Naive thymus-derived CD8-positive, alpha-beta T cell (primary cell): ENCODE data around the gene EML3. TPM values are rescaled to one million over a fixed set of nuclear protein-coding genes. Genes with fewer than 3 reads are reported as not detected.
"Not testable (repeated sequence)": the region's sequence is repeated elsewhere in the genome, so short reads cannot be mapped to it uniquely, and the experiment has no call there.

Source experiments
- ATAC-seq, 2 donors: fragments of 150-1000 bp; cut with Tn5 transposase in 1 of 2; sonication (Bioruptor Pico), chemical (Tn5 transposase) in 1 of 2; 1 replicate in 1 of 2; 2 replicates in 1 of 2; pipeline ENCODE4 v1.10.0; 2021; ENCODE audit warnings: mild to moderate bottlenecking in 2 of 2, moderate library complexity in 2 of 2
- POLR2A ChIA-PET: fragments of 350-600 bp; sonication (Branson Sonifier 250); formaldehyde crosslinking; loops from one replicate; lab custom pipeline; 2021; ENCODE audit warnings: antibody characterized with exemption; lab: Charles Lee
- DNase-seq, 10 donors: peaks; one replicate each; pipeline versions ENCODE4 v3.0.0 to v3.0.0-alpha.2; 2020 to 2022
- H3K27ac Mint-ChIP-seq, 10 donors: one replicate each; pipeline ENCODE4 v1.8.0; 2020 to 2022; ENCODE audit warnings: mild to moderate bottlenecking in 10 of 10, mixed read lengths in 10 of 10, moderate library complexity in 4 of 10, inconsistent platforms in 1 of 10
- H3K27me3 Mint-ChIP-seq, 5 donors: one replicate each; pipeline ENCODE4 v1.8.0; 2021 to 2022; ENCODE audit warnings: mixed read lengths in 5 of 5
- H3K36me3 Mint-ChIP-seq, 3 donors: one replicate each; pipeline ENCODE4 v1.8.0; 2020 to 2022; ENCODE audit warnings: mixed read lengths in 3 of 3, mild to moderate bottlenecking in 2 of 3, inconsistent platforms in 1 of 3
- H3K4me1 Mint-ChIP-seq, 4 donors: one replicate each; pipeline ENCODE4 v1.8.0; 2021 to 2022; ENCODE audit warnings: mixed read lengths in 4 of 4
- H3K4me3 Mint-ChIP-seq, 10 donors: one replicate each; pipeline ENCODE4 v1.8.0; 2020 to 2022; ENCODE audit warnings: mild to moderate bottlenecking in 10 of 10, mixed read lengths in 10 of 10, moderate library complexity in 6 of 10, inconsistent platforms in 1 of 10
- H3K9me3 Mint-ChIP-seq, 9 donors: one replicate each; pipeline ENCODE4 v1.8.0; 2020 to 2022; ENCODE audit warnings: mixed read lengths in 9 of 9, mild to moderate bottlenecking in 3 of 9, inconsistent platforms in 1 of 9, moderate library complexity in 1 of 9
- polyA plus RNA-seq, 3 donors: library from polyadenylated mRNA; unstranded; fragments of 300-500 nt; fragmentation: Illumina TruSeq; gene quantifications; one replicate each; pipeline ENCODE4 v1.2.3, GENCODE V29; 2021
- total RNA-seq, 8 experiments: library from RNA in 2 of 8; stranded (reverse) in 2 of 8; gene quantifications; one replicate each; pipeline ENCODE4 v1.2.3 and lab custom pipeline; 2021 to 2026

The EML3 gene, protein sequence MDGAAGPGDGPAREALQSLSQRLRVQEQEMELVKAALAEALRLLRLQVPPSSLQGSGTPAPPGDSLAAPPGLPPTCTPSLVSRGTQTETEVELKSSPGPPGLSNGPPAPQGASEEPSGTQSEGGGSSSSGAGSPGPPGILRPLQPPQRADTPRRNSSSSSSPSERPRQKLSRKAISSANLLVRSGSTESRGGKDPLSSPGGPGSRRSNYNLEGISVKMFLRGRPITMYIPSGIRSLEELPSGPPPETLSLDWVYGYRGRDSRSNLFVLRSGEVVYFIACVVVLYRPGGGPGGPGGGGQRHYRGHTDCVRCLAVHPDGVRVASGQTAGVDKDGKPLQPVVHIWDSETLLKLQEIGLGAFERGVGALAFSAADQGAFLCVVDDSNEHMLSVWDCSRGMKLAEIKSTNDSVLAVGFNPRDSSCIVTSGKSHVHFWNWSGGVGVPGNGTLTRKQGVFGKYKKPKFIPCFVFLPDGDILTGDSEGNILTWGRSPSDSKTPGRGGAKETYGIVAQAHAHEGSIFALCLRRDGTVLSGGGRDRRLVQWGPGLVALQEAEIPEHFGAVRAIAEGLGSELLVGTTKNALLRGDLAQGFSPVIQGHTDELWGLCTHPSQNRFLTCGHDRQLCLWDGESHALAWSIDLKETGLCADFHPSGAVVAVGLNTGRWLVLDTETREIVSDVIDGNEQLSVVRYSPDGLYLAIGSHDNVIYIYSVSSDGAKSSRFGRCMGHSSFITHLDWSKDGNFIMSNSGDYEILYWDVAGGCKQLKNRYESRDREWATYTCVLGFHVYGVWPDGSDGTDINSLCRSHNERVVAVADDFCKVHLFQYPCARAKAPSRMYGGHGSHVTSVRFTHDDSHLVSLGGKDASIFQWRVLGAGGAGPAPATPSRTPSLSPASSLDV
- total RNA-seq: 100 to 1,000 TPM; 251 to 255 TPM
- polyA plus RNA-seq: 10 to 100 TPM; 14.8 to 23.7 (median 15.7) TPM
- total RNA-seq (lab: John Stamatoyannopoulos, UW): 122 to 432 (median 194) reads per million in 6 experiments

DNA sequence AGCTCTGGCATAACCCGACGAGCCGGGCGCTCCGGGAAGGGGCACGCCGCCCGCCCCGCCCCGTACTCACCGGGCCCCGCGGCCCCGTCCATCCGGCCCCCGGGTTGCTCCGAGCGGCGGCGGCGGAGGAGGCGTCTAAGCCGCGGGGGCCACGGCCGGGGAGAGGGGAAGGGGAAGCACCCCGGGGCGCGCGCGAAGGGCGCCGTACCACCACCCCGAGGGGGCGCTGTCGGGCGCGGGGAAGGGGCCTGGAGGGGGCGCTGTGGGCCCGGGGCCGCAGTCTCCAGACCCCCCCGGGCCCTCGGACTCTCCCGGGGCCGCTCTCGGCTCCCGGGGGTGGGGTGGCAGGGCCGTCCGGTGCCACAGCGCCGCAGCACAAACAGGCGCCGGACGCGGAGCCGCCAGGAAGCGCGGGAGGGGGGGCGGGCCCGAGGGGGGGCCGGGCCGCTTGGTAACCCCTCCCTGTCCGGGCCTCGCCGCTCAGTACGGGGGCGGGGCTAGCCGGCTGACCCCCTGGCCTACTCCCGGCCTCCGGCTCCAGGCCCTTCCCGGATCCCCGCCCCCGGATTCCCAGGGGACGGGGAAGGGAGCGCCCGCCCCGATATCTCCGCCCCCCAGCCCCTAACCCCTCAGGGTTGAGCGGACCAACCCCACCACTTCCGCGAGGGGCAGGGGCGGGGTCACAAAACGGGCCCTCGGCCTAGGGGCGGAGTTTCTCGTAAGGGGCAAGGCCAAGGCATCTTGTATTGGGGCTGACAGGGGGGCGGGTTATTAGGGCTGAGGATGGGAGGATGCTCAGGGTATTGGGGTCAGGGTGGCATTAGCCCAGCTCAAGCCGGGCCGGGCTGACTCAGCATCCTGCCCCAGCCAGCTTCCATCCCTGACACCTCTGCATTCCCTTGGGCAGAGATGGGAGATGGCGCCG lies at the start of gene EML3, which contains the start of gene ROM1:
TSS of gene EML3 (minus strand) at position 410 of the 925 bp plus-strand sequence. CDS start at position 92, 318 bp downstream.
TSS of gene ROM1 (plus strand) at position 892 of the 925 bp plus-strand sequence. CDS start at position 917, 25 bp downstream.
- DNase-seq: peak; percentile 79 to 94 (median 88)
- Mint-ChIP-seq H3K9me3 (no peaks in the 10 kb centered on the region), H3K27ac (peak within 1 kb of the TSS; percentile 96 to 99 (median 98)), H3K36me3 (peaks cover 0 to 31% (median 7%) of the 10 kb centered on the region in 3 donors), H3K27me3 (no peaks in the 10 kb centered on the region), H3K4me1 (peaks cover 32 to 59% (median 57%) of the 10 kb centered on the region in 4 donors), H3K4me3 (peak within 1 kb of the TSS; percentile 91 to 98 (median 94))
- POLR2A ChIA-PET: interaction anchor here (0.6 to 8.0 kb wide), 23 partner anchors 9 to 269 kb away, joined by 3 to 96 read pairs (median 7); partner anchors contain the start of genes B3GAT3, BSCL2, C11orf98 and CSKMT
- ATAC-seq: peak; percentile 74 to 78

DNA sequence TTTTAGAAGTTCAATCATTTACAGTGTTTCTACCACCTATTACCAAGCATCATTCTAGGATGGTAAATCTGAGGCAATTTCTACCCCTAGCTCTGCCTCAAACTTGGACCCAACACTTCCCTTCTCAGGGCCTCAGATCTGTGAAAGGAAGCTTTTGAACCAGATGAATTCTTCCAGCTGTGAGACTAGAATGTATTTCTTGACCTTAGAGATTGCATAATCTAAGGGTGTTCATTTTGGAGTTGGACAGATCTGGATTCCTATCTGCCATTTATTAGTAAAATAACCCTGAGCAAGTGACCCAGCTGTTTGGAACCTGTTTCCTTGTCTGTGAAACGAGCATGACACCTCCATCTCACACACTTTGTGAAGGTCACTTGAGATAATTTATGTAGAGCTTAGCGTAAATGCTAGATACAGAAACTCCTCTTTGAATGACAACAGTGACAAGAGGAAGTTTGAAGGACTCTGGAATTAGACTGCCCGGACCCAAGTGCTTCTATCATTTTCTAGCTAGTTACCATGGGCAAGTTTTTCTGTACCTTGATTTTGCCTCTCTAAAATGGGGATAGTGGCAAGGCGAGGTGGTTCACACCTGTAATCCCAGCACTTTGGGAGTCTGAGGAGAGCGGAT lies 44.3 kb upstream of the EML3 start:
- no peaks in the 10 kb centered on the region for H3K27me3 Mint-ChIP-seq
- no peak for ATAC-seq
- peak overlapping the region in 1 of 10 donors; percentile 31 for H3K27ac Mint-ChIP-seq
- peaks cover 10 to 17% (median 15%) of the 10 kb centered on the region in 4 donors for H3K4me1 Mint-ChIP-seq
- no peak for DNase-seq
- peaks cover 0 to 8% (median 0%) of the 10 kb centered on the region in 3 donors for H3K36me3 Mint-ChIP-seq
- peaks cover 0 to 2% (median 0%) of the 10 kb centered on the region in 9 donors for H3K9me3 Mint-ChIP-seq
- POLR2A ChIA-PET: interaction anchor here (1.3 to 19.9 kb wide), 4 partner anchors 9 to 16 kb away, joined by 4 to 541 read pairs (median 24); partner anchors contain the start of genes C11orf98, CSKMT, GANAB and LBHD1
- H3K4me3 Mint-ChIP-seq: peak overlapping the region in 1 of 10 donors; percentile 34

DNA sequence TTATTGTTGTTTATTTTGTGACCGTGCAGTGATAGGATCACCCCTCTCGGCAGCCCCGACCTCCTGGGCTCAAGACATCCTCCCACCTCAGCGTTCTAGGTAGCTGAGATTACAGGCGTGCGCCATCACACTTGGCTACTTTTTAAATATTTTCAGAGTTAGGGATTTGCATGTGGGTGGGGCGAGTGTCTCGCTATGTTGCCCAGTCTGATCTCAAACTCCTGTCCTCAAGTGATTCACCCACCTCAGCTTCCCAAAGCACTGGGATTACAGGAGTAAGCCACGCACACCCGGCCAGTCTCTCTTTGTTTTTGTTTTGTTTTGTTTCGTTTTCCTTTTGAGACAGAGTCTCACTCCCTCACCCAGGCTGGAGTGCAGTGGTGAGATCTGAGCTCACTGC lies 41.7 kb upstream of the EML3 start:
- peak overlapping the region; percentile 22 to 73 (median 50) for H3K4me3 Mint-ChIP-seq
- no peaks in the 10 kb centered on the region for H3K27me3 Mint-ChIP-seq
- peak overlapping the region in 8 of 10 donors; percentile 31 to 100 (median 57) for H3K27ac Mint-ChIP-seq
- ATAC-seq (no peak), DNase-seq (no peak)
- POLR2A ChIA-PET: interaction anchor here (0.7 to 19.9 kb wide), 10 partner anchors 10 to 1531 kb away, joined by 3 to 541 read pairs (median 9); partner anchors contain the start of genes B3GAT3, C11orf98, CSKMT and GANAB
- H3K36me3 Mint-ChIP-seq: peaks cover 0 to 10% (median 0%) of the 10 kb centered on the region in 3 donors
- H3K4me1 Mint-ChIP-seq: peaks cover 12 to 32% (median 20%) of the 10 kb centered on the region in 4 donors
- peaks cover 0 to 2% (median 0%) of the 10 kb centered on the region in 9 donors for H3K9me3 Mint-ChIP-seq

DNA sequence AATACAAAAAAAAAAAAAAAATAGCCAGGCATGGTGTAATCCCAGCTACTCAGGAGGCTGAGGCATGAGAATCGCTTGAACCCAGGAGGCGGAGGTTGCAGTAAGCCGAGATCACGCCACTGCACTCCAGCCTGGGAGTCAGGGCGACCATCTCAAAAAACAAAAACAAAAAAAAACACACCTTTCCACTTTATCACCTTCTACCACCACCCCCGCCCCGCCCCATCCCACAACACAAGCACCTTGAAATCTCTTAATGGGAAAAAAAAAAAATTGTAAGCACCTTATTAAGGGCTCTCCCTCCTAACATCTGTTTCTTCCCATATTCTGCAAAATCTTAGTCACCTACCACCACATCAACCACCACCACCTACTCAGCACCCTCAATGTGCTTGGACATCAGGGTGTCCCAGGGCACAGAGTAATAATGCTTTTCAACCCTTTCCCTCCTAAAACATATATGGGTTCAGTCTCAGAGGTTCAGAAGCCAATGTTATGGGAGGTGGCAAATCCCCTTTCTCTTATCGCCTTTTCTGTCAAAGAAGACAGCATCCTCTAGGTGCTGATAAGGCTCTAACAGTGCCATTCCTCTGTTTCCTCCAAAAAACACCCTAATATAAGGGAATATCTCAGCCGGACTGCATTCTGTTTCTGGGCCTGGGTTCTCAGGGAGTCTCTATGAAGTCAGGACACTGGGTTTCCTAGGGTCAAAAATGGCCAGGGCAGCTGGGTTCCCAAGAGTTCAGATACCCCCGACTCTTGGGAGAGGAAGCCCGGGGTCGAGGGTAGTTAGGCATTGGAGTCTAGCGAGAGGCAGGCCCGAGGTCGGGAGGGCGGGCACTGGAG lies 39.8 kb upstream of the EML3 start:
- POLR2A ChIA-PET: interaction anchor here (0.6 to 19.9 kb wide), 25 partner anchors 8 to 1555 kb away, joined by 3 to 541 read pairs (median 6); partner anchors contain the start of genes B3GAT3, BSCL2, C11orf98 and CSKMT
- Mint-ChIP-seq H3K36me3 (peaks cover 0 to 15% (median 0%) of the 10 kb centered on the region in 3 donors), H3K27ac (peak overlapping the region; percentile 82 to 100 (median 94)), H3K27me3 (no peaks in the 10 kb centered on the region), H3K9me3 (peaks cover 0 to 2% (median 0%) of the 10 kb centered on the region in 9 donors), H3K4me1 (peaks cover 12 to 37% (median 21%) of the 10 kb centered on the region in 4 donors), H3K4me3 (peak overlapping the region; percentile 86 to 96 (median 92))
- peak; percentile 6 to 49 for ATAC-seq
- DNase-seq: peak in 4 of 10 donors; percentile 34 to 57 (median 44)

DNA sequence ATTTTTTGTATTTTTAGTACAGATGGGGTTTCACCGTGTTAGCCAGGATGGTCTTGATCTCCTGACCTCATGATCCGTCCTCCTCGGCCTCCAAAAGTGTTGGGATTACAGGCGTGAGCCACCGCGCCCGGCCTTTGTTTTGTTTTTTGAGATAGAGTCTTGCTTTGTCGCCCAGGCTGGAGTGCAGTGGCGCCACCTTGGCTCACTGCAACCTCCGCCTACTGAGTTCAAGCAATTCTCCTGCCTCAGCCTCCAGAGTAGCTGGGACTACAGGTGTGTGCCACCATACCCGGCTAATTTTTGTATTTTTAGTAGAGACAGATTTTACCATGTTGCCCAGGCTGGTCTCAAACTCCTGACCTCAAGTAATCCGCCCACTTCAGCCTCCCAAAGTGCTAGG lies 37.7 kb upstream of the EML3 start:
- ATAC-seq: not testable (repeated sequence)
- peak overlapping the region in 4 of 10 donors; percentile 8 to 91 (median 34) for H3K27ac Mint-ChIP-seq

DNA sequence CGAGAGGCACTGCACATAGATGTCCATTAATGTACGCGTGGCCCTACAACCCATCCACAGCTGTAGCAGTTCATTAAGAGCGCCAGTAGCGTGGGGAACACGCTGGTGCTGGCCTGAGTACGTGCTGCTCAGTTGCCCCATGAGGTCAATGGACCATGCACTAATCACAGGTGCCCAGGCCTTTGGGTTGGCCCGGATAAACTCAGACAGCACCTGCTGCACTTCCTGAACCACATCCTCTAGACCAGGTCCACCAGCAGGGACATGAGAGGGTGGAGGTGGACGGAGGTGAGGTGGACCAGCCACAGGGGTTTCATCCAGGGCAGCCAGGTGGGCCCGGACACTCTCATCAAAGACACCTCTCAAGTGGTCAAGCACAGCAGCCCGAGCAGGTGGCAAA lies 36.9 kb upstream of the EML3 start:
- Mint-ChIP-seq H3K4me1 (peaks cover 18 to 56% (median 40%) of the 10 kb centered on the region in 4 donors), H3K36me3 (peaks cover 0 to 19% (median 0%) of the 10 kb centered on the region in 3 donors), H3K4me3 (peak overlapping the region in 1 of 10 donors; percentile 22), H3K9me3 (peaks cover 0 to 2% (median 0%) of the 10 kb centered on the region in 9 donors), H3K27me3 (no peaks in the 10 kb centered on the region), H3K27ac (peak overlapping the region in 4 of 10 donors; percentile 6 to 62 (median 16))
- POLR2A ChIA-PET: interaction anchor here (0.6 to 19.9 kb wide), 8 partner anchors 9 to 118 kb away, joined by 3 to 541 read pairs (median 6); partner anchors contain the start of genes C11orf98, CSKMT, EML3 and HNRNPUL2
- DNase-seq (no peak), ATAC-seq (no peak)

More for the DNA sequence above, 37.7 kb upstream of the EML3 start:
- H3K4me1 Mint-ChIP-seq: peaks cover 16 to 50% (median 34%) of the 10 kb centered on the region in 4 donors
- POLR2A ChIA-PET: interaction anchor here (0.5 to 19.9 kb wide), 8 partner anchors 10 to 104 kb away, joined by 3 to 541 read pairs (median 6); partner anchors contain the start of genes C11orf98, CSKMT, EML3 and LBHD1
- H3K36me3 Mint-ChIP-seq: peaks cover 0 to 15% (median 0%) of the 10 kb centered on the region in 3 donors
- not testable (repeated sequence) for H3K27me3 Mint-ChIP-seq, DNase-seq, H3K9me3 Mint-ChIP-seq
- H3K4me3 Mint-ChIP-seq: peak overlapping the region in 1 of 10 donors; percentile 7

DNA sequence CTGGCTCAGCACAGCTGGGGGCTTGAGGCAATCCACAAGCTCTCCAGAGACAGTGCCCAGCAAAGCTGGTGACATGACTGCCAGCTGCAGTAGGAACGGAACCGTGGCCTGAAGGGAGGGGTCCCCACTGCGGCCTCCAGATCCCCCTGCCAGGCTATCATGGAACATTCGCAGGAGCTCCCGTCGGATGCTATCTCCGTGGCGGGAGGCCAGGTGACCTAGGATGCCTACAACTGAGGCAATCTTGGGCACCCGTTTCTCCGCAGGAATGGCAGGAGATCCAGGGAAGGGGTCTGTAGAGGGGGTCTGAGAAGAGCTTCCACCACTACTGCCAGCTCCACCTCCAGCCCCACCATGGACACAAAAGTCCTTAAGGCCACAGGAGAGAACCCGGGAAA lies 36.4 kb upstream of the EML3 start:
- Mint-ChIP-seq H3K36me3 (peaks cover 0 to 24% (median 0%) of the 10 kb centered on the region in 3 donors), H3K27me3 (no peaks in the 10 kb centered on the region), H3K4me3 (peak overlapping the region in 1 of 10 donors; percentile 7), H3K9me3 (peaks cover 0 to 2% (median 0%) of the 10 kb centered on the region in 9 donors), H3K4me1 (peaks cover 18 to 58% (median 41%) of the 10 kb centered on the region in 4 donors), H3K27ac (peak overlapping the region in 2 of 10 donors; percentile 22 to 29)
- ATAC-seq: no peak
- POLR2A ChIA-PET: interaction anchor here (0.6 to 19.9 kb wide), 8 partner anchors 20 to 79 kb away, joined by 3 to 541 read pairs (median 8); partner anchors contain the start of genes B3GAT3, C11orf98, CSKMT and EML3
- no peak for DNase-seq

DNA sequence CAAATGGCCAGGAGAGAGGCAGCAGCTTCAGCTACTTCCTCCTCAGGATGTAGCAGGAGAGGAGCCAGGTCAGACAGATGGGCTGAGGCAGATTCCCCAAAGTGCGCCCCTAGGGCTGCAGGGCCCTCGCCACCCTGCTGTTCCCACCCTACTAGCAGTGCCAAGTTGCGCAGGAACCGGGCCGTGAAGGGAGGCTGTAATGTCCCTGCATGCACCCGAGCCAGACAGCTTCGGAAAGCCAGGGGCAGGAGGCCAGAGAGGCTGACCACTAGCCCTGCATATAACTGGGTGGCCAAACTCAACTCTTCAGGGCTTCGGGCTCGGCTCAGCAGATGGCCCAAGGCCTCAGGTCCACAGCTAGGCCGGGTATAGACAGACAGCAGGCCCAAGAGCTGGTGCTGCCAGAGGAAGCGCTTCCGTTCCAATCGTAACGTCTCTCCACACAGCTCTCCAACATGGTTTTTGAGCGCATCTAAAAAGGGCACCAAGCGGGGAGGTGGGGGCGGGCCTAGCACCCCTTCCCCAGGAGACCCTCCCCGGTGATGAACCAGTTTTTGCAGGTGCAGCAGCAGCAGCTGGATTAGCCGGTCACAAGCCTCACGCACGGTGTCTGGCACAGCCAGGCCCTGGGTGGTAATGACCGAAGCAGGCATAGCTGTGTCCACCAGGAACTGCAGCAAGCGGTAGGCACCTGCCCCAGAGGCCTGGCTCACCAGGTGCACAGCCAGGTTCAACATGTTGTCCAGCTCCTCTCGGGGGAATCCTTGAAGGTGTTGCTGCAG lies 35.8 kb upstream of the EML3 start:
- Mint-ChIP-seq H3K9me3 (no peaks in the 10 kb centered on the region), H3K27ac (no peak overlapping the region), H3K4me3 (no peak overlapping the region), H3K36me3 (peaks cover 0 to 26% (median 0%) of the 10 kb centered on the region in 3 donors), H3K27me3 (no peaks in the 10 kb centered on the region), H3K4me1 (peaks cover 15 to 56% (median 37%) of the 10 kb centered on the region in 4 donors)
- DNase-seq: no peak
- no peak for ATAC-seq
- POLR2A ChIA-PET: interaction anchor here (0.8 to 19.9 kb wide), 11 partner anchors 9 to 106 kb away, joined by 3 to 541 read pairs (median 4); partner anchors contain the start of genes B3GAT3, C11orf98, CSKMT and EML3
